HG03025 (cell line): ENCODE results near the gene ABCA7.
A peak's percentile ranks its signal among the peaks of the same experiment; 100 is the strongest.

Experiments
- ATAC-seq: cut with Tn5 transposase; IDR thresholded peaks from one replicate; pipeline ENCODE4 v1.9.1; 2021; ENCODE audit warnings: mild to moderate bottlenecking, moderate library complexity; ENCODE audit not compliant: unreplicated experiment, low FRiP score

Gene ABCA7

DNA sequence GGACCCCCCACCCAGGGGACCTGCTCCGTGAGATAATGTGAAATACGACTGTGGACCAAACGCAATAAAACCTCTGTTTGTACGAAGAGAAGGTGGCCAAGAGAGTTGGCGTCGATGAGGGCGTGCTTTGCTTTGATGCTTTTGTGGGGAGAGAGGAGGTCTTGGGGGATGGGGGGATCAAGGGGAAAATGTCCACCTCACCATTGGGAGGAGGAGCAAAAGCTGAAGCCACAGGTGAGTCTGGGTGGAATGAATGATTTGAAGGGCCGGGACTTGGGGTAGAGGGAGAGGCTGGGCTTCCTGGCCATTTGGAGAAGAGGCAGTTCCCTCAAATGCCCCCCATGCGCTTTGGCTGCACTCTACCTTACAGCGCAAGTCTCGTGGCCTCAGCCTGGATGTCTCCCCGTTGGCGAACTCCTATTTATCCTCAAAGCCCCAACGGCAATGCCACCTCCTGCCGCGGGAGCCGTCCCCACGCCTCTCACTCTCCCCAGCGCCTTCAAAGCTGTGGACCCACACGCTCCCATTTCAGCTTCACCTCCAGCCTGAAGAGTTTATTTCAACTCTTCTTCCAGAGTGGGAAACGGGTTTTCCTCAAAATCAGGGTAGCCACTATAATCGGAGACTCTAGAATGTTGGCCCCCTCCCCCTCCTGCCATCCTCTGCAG is 795 bp upstream of the ABCA7 start:
- ATAC-seq, result no peak

DNA sequence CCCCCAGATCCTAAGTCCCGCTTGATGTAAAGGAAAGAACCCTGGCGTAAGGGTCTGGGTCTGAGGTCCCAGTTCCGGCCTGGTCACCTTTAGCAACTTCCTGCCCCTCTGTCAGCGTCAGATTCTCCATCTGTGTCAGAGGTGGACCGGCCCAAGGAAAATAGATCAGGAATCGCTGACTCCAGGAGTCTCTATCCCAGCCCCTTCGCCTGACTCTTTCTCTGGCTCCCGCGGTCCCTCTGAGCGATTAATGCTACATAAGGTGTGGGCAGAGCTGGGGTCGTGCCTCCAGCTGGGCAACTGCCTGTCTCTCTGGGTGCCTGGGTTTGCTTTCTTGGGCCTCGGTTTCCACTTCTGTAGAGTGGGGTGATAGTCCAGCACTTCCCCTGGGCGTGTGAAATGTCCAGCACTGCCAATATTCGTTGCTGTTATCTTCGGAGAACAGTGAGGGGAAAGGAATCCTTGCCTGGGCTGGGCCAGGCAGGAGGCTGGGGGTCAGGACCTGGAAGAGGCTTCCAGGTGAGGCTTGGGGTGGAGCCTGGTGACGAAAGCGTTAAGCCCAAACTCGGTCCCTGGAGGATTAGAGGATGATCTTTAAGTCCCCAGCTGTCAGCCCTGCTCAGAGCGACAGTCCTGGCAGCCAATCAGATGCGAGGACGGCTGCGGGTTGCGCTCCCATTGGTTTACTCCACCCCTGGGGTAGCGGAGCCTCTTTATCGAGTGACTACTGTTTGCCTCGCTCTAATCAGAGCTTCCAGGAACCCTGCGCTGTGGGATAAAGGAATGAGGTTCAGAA is 767 bp downstream of the ABCA7 start:
- ATAC-seq, result peak; percentile 33

DNA sequence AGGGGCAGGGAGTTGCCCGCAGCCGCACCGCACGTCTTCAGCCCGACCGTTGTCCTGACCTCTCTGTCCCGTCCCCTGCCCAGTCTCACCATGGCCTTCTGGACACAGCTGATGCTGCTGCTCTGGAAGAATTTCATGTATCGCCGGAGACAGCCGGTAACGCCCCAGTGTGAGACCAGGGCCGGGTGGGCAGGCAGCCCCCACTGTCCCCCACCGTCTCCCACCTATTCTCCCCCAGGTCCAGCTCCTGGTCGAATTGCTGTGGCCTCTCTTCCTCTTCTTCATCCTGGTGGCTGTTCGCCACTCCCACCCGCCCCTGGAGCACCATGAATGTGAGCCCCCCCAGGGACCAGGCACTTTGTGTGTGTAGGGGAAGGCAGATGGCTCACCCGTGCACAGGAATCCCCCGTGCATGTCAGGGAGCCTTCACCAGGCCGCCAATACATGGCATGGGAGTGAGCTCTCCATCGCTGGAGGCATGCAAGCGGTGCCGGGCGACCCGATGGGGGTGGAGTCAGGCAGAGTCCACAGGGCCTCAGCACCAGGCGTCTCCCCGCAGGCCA is 1.4 kb downstream of the ABCA7 start:
- no peak for ATAC-seq

DNA sequence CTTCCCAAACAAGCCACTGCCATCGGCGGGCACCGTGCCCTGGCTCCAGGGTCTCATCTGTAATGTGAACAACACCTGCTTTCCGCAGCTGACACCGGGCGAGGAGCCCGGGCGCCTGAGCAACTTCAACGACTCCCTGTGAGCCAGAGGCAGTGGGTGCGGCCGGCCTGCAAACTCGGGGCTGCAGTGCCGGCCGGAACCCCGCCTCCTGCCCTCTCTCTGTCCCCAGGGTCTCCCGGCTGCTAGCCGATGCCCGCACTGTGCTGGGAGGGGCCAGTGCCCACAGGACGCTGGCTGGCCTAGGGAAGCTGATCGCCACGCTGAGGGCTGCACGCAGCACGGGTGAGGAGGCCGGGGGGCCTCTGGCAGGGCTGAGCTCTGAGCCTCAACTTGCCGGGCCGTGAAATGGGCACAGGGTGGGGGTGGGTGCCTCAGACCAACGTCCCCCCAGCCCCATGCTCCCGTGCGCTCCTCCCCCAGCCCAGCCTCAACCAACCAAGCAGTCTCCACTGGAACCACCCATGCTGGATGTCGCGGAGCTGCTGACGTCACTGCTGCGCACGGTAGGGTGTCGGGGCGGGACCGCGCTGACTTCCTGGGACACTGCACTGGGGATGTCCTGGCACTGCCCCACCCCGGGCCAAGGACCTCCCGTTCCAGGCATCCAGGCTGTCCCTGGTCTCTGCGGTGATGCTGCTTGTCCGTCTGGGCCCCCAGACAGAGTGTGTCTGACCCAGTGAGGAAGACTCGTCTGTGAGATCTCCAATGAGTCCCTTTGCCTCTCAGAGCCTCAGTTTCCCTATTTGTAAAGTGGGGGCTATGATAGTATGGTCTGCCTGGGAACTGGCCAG is 2.2 kb downstream of the ABCA7 start:
- ATAC-seq, result no peak

DNA sequence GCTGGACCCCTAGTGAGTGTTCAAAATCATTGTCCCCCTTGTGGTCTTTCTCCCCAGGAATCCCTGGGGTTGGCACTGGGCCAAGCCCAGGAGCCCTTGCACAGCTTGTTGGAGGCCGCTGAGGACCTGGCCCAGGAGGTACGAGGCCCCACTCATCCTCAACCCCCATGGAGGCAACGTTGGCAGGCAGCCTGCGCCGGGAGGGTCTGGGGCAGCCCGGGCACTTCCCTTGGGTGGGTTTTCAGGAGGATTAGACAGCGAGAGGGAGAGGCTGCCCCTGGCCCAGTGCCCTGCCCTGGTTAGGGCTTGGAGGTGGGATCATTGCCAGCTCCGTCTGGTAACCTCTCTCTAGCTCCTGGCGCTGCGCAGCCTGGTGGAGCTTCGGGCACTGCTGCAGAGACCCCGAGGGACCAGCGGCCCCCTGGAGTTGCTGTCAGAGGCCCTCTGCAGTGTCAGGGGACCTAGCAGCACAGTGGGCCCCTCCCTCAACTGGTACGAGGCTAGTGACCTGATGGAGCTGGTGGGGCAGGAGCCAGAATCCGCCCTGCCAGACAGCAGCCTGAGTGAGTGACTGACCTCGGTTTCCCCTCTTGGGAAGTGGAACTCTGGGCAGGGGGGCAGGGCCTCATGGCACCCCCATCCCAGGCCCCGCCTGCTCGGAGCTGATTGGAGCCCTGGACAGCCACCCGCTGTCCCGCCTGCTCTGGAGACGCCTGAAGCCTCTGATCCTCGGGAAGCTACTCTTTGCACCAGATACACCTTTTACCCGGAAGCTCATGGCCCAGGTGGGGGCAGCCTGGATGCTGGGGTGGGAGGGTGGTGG is 3.0 kb downstream of the ABCA7 start:
- ATAC-seq, result no peak

DNA sequence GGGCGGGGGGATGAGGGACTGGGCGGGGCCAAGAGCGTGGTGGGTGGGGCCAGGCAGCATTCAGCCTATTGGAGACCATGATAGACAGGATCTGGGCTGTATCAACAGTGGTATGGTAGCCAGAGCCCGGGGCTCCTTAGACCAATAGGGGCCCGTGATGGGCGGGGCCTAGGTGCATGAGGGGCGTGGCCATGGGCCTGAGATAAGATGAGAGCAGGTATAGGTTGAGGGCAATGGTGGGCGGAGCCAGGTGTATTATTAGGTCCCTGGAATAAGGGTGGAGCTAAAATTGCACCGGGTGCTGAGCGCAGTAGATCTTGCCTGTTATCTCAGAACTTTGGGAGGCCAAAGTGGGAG is 5.3 kb downstream of the ABCA7 start:
- no peak for ATAC-seq

DNA sequence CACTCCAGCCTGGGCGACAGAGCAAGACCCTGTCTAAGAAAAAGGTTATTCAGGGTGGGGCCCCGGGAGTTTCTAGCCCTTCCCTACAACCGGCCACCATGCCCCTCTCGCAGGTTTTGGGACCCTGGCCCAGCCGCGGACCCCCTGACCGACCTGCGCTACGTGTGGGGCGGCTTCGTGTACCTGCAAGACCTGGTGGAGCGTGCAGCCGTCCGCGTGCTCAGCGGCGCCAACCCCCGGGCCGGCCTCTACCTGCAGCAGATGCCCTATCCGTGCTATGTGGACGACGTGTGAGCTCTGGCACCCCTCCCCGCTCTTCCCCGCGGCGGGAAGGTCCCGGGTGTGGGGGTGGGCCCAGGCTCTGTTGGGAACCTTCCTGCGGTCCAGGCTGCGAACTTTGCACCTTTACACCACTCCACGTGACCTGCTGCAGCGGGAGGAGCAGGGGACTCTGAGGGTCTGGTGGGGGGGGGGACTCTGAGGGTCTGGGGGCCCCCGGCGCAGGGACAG is 6.3 kb downstream of the ABCA7 start:
- ATAC-seq, result no peak

DNA sequence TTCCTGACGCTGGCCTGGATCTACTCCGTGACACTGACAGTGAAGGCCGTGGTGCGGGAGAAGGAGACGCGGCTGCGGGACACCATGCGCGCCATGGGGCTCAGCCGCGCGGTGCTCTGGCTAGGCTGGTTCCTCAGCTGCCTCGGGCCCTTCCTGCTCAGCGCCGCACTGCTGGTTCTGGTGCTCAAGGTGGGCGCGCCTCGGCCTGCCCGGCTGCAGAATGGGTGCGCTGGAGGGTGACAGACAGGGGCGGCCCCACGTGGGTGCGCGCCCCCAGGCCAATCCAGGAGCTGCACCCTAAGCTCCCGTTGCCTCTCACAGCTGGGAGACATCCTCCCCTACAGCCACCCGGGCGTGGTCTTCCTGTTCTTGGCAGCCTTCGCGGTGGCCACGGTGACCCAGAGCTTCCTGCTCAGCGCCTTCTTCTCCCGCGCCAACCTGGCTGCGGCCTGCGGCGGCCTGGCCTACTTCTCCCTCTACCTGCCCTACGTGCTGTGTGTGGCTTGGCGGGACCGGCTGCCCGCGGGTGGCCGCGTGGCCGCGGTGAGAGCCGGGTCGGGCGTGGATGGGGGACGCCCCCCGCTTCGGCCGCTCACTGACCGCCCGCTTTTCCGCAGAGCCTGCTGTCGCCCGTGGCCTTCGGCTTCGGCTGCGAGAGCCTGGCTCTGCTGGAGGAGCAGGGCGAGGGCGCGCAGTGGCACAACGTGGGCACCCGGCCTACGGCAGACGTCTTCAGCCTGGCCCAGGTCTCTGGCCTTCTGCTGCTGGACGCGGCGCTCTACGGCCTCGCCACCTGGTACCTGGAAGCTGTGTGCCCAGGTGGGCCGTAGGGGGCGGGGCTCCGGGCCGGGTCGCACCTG is 7.2 kb downstream of the ABCA7 start:
- no peak for ATAC-seq

DNA sequence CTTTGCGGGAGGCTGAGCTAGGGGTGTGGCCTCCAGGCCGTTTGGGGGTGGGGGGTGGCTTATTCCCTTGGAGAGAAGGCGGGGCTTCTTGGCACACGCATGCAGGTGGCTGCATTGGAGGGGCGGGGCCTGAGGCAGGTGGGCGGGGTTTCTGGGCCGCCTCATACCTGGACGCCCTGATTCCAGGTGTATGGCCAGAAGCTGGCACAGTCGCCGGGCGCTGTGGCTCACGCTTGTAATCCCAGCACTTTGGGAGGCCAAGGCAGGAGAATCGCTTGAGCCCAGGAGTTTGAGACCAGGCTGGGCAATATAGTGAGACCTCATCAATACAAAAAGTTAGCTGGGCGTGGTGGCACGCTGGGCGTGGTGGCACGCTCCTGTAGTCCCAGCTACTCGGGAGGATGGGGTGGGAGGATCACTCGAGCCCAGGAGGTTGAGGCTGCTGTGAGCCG is 7.8 kb downstream of the ABCA7 start:
- no peak for ATAC-seq

DNA sequence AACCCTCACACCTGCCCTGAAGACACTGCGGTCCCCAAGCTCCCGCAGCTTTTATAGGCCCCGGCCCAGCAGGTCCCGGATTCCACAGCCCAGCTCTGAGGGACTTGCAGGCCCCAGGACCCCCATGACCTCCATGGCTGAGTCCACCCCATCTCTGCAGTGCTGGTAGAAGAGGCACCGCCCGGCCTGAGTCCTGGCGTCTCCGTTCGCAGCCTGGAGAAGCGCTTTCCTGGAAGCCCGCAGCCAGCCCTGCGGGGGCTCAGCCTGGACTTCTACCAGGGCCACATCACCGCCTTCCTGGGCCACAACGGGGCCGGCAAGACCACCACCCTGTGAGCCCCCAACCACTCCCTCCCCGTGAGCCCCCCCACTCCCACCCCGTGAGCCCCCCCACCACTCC is 9.2 kb downstream of the ABCA7 start:
- no peak for ATAC-seq

DNA sequence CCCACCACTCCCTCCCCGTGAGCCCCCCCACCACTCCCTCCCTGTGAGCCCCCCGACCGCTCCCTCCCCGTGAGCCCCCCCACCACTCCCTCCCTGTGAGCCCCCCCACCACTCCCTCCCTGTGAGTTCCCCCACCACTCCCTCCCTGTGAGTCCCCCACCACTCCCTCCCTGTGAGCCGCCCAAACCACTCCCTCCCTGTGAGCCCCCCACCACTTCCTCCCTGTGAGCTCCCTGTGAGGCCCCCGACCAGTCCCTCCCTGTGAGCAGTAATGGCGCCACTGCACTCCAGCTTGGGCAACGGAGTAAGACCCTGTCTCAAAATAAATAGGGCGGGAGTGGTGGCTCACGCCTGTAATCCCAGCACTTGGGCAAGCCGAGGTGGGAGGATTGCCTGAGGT is 9.9 kb downstream of the ABCA7 start:
- no peak for ATAC-seq

DNA sequence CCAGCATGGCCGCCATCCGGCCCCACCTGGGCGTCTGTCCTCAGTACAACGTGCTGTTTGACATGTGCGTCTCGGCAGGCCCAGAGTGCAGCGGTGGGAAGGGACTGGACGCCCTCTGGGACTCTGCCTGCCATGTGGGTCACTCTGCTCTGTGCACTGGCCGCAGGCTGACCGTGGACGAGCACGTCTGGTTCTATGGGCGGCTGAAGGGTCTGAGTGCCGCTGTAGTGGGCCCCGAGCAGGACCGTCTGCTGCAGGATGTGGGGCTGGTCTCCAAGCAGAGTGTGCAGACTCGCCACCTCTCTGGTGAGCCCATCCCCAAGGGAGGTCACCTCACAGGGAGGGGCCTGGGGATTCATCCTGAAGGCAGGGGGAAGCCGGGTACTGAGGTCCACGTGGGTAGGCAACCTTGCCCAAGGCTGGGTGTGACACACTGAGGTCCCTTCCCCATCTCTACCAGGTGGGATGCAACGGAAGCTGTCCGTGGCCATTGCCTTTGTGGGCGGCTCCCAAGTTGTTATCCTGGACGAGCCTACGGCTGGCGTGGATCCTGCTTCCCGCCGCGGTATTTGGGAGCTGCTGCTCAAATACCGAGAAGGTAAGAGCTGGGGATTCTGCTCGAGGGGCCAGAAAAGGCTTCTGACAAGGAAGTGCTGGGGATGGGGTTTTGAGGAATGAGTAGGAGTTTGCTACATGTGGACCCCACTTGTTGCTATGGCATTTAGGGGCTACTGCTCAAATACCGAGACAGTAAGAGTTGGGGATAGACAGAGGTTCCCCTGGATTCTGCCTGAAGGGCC is 11.3 kb downstream of the ABCA7 start:
- ATAC-seq, result no peak

DNA sequence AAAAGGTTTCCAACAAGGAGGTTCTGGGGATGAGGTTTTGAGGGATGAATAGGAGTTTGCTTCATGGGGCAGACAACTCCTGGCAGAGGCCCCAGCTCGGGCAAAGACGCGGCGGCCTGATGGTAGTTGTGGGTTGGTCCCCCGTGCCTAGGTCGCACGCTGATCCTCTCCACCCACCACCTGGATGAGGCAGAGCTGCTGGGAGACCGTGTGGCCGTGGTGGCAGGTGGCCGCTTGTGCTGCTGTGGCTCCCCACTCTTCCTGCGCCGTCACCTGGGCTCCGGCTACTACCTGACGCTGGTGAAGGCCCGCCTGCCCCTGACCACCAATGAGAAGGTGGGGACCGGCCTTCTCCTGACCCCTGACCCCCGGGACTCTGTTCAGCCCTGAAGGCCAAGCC is 11.9 kb downstream of the ABCA7 start:
- no peak for ATAC-seq

DNA sequence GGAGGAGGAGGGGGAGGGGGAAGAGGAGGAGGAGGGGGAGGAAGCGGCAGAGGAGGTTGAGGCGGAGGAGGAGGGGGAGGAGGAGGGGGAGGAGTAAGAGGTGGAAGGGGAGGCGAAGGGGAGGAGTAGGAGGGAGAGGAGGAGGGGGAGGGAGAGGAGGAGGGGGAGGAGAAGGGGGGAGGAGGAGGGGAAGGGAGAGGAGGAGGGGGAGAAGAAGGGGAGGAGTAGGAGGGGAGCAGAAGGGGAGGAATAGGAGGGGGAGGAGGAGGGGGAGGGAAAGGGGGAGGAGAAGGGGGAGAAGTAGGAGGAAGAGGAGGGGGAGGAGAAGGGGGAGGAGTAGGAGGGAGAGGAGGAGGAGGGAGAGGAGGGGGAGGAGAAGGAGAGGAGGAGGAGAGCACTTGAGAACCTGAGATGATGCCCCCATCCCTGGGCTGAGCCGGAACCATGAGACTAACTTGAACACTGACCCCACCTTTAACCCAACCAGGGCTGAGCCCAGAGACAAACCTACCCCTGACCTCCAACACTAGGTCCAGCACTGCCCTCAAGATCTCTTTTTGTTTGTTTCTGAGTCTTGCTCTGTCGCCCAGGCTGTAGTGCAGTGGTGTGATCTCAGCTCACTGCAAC is 12.6 kb downstream of the ABCA7 start:
- no peak for ATAC-seq

DNA sequence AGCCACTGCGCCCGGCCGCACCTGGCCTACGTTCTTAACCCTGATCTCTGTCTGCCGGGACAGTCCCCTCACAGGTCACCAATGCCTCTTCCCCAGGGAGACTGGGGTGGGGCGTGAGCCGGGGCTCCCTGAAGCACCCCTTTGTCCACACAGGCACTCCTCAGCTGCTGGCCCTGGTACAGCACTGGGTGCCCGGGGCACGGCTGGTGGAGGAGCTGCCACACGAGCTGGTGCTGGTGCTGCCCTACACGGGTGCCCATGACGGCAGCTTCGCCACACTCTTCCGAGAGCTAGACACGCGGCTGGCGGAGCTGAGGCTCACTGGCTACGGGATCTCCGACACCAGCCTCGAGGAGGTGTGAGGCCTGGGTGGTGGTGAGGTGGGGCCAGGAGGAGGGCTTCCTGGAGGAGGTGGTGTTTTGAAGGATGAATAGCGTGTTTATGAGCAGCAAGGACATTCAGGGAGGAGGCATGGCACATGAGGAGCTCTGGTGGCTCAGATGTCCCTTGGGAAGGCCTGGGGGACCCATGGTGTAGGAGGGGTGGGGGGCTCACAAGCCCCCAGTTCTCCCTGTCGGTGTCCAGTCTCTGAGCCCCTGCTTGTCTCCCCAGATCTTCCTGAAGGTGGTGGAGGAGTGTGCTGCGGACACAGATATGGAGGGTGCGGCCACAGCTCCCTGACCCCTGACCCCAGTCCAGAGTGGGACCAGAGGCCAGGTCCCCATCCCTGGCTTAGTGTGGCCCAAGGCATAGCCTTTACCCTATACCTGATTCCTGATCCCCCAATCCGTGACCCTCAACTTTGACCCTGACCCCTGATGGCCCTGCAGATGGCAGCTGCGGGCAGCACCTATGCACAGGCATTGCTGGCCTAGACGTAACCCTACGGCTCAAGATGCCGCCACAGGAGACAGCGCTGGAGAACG is 13.5 kb downstream of the ABCA7 start:
- ATAC-seq, result no peak

DNA sequence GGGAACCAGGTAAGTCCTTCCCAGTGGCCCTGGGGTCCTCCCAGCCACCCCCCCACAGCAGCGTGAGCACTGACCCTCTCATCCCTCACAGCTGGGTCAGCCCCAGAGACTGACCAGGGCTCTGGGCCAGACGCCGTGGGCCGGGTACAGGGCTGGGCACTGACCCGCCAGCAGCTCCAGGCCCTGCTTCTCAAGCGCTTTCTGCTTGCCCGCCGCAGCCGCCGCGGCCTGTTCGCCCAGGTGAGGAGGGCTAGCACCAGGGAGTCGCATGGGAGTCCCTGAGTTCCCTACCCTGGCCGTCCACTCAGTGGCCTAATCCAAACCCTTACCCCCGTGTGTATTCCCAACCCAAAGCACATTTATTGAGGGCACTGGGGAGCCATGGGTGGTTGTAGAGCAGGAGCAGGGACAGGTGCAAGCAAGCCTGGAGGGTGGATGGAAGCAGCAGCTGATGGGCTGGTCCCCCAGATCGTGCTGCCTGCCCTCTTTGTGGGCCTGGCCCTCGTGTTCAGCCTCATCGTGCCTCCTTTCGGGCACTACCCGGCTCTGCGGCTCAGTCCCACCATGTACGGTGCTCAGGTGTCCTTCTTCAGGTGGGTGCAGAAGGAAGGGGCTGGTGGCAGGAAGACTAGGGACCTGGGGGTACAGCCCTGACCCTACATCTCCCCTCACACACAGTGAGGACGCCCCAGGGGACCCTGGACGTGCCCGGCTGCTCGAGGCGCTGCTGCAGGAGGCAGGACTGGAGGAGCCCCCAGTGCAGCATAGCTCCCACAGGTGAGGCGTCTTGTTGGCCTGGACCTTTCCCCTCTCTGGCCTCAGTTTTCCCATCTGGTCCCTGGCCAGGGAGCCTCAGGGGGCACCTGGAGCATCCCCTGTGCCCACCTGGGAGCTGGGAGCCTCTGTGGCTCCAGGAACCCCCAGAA is 14.5 kb downstream of the ABCA7 start:
- ATAC-seq, result no peak
